GM23338 (cell line): Measurements from ENCODE around the gene EVC2. TPM values are rescaled to one million over a fixed set of nuclear protein-coding genes. Genes with fewer than 3 reads are reported as not detected.

ENCODE experiments used
- ATAC-seq: fragments of 200-7000 bp; cut with Tn5 transposase; 3 replicates; pipeline ENCODE4 v1.9.1; 2020
- DNase-seq: peaks from one replicate; pipeline ENCODE4 v3.0.0-alpha.2; 2015; ENCODE audit warnings: low spot score
- H2AFZ ChIP-seq: fragments of 200-600 bp; sonication (generic); 2 replicates; pipeline ENCODE4 v1.8.0; 2016; ENCODE audit warnings: antibody characterized with exemption, mild to moderate bottlenecking, moderate library complexity
- H3F3A ChIP-seq: fragments of 200-600 bp; sonication (generic); replicated peaks from 2 replicates; pipeline ENCODE4 v1.8.0; 2017; ENCODE audit warnings: antibody characterized with exemption, mixed run types, low read depth
- H3K27ac ChIP-seq: fragments of 200-600 bp; sonication (generic); 2 replicates; pipeline ENCODE4 v1.6.1; 2016; ENCODE audit warnings: low read depth
- H3K27me3 ChIP-seq: fragments of 200-600 bp; sonication (generic); 2 replicates; pipeline ENCODE4 v1.8.0; 2016; ENCODE audit warnings: mild to moderate bottlenecking, mixed run types, moderate library complexity; ENCODE audit not compliant: insufficient read depth
- H3K36me3 ChIP-seq: fragments of 200-600 bp; sonication (generic); 2 replicates; pipeline ENCODE4 v1.8.0; 2016; ENCODE audit warnings: mild to moderate bottlenecking; ENCODE audit not compliant: insufficient read depth
- H3K4me1 ChIP-seq: fragments of 200-600 bp; sonication (generic); 2 replicates; pipeline ENCODE4 v1.8.0; 2016; ENCODE audit warnings: mild to moderate bottlenecking, moderate library complexity; ENCODE audit not compliant: insufficient read depth
- H3K4me2 ChIP-seq: fragments of 200-600 bp; sonication (generic); 2 replicates; pipeline ENCODE4 v1.7.1; 2017; ENCODE audit warnings: mixed run types
- H3K4me3 ChIP-seq: fragments of 200-600 bp; sonication (generic); 2 replicates; pipeline ENCODE4 v1.6.1; 2016; ENCODE audit warnings: mixed run types
- H3K79me2 ChIP-seq: fragments of 200-600 bp; sonication (generic); replicated peaks from 2 replicates; pipeline ENCODE4 v1.8.0; 2017; ENCODE audit warnings: mild to moderate bottlenecking; ENCODE audit not compliant: insufficient read depth
- H3K9me2 ChIP-seq: fragments of 200-600 bp; sonication (generic); 2 replicates; pipeline ENCODE4 v1.8.0; 2017; ENCODE audit not compliant: insufficient read depth
- H4K20me1 ChIP-seq: fragments of 200-600 bp; sonication (generic); replicated peaks from 2 replicates; pipeline ENCODE4 v1.8.0; 2017; ENCODE audit warnings: mild to moderate bottlenecking; ENCODE audit not compliant: insufficient read depth
- H3K27ac Mint-ChIP-seq: 2 replicates; pipeline ENCODE4 v1.8.0; 2020; ENCODE audit warnings: inconsistent platforms, mild to moderate bottlenecking, moderate library complexity, mixed read lengths
- H3K27me3 Mint-ChIP-seq: 3 replicates; pipeline ENCODE4 v1.8.0; 2022; ENCODE audit warnings: low read depth, mild to moderate bottlenecking, moderate library complexity, mixed read lengths, inconsistent platforms; ENCODE audit not compliant: insufficient read depth, poor library complexity
- H3K36me3 Mint-ChIP-seq: 3 replicates; pipeline ENCODE4 v1.8.0; 2021; ENCODE audit warnings: low read depth, mild to moderate bottlenecking, inconsistent platforms, moderate library complexity, mixed read lengths
- H3K4me1 Mint-ChIP-seq: 3 replicates; pipeline ENCODE4 v1.8.0; 2020; ENCODE audit warnings: mild to moderate bottlenecking, inconsistent platforms, mixed read lengths
- H3K4me3 Mint-ChIP-seq: 3 replicates; pipeline ENCODE4 v1.8.0; 2021; ENCODE audit warnings: moderate library complexity, mild to moderate bottlenecking, inconsistent platforms, mixed read lengths
- H3K9me3 Mint-ChIP-seq: 3 replicates; pipeline ENCODE4 v1.8.0; 2020; ENCODE audit warnings: moderate library complexity, mild to moderate bottlenecking, inconsistent platforms, mixed read lengths
- CREB1 ChIP-seq: fragments of 250-450 bp; sonication (Bioruptor Pico); IDR thresholded peaks from 2 replicates; pipeline ENCODE4 v1.5.0; 2020; ENCODE audit warnings: low read depth, mild to moderate bottlenecking, moderate library complexity
- EZH2 ChIP-seq: fragments of 200-600 bp; sonication (generic); IDR thresholded peaks from one replicate; pipeline ENCODE4 v1.8.0; 2017; ENCODE audit warnings: antibody characterized with exemption, mild to moderate bottlenecking, low read depth; ENCODE audit not compliant: unreplicated experiment
- EZH2phosphoT487 ChIP-seq: fragments of 200-600 bp; sonication (generic); IDR thresholded peaks from one replicate; pipeline ENCODE4 v1.8.1; 2018; ENCODE audit warnings: antibody characterized with exemption; ENCODE audit not compliant: unreplicated experiment
- POLR2AphosphoS5 ChIP-seq: IDR thresholded peaks from 2 replicates; pipeline ENCODE4 v1.6.1; 2016; ENCODE audit warnings: antibody characterized with exemption, low read depth
- STAT1 ChIP-seq: IDR thresholded peaks from one replicate; pipeline ENCODE4 v1.6.1; 2016; ENCODE audit warnings: antibody characterized with exemption; ENCODE audit not compliant: unreplicated experiment
- ZNF114 ChIP-seq: fragments of 250-450 bp; sonication (Bioruptor Pico); IDR thresholded peaks from 2 replicates; pipeline ENCODE4 v1.5.0; 2020; ENCODE audit warnings: mild to moderate bottlenecking, moderate library complexity
- ZNF331 ChIP-seq: fragments of 250-450 bp; sonication (Bioruptor Pico); IDR thresholded peaks from 2 replicates; pipeline ENCODE4 v1.5.0; 2020; ENCODE audit warnings: low read depth, mild to moderate bottlenecking, moderate library complexity
- polyA plus RNA-seq: library from polyadenylated mRNA; unstranded; fragments of >200 nt; fragmentation: Nextera tagmentation; extraction: Ambion mirVana; gene quantifications from 2 replicates; pipeline ENCODE4 v1.2.1, GENCODE V29; 2016
- total RNA-seq: library from RNA; depleted of rRNA; stranded (reverse); fragments of >200 nt; shearing (Covaris generic); gene quantifications from 2 replicates; pipeline ENCODE4 v1.2.3, GENCODE V29; 2014
- TF ChIP-seq, protein P1 (sequence below), 2 experiments: fragments of 200-600 bp in 1 of 2; sonication (generic) in 1 of 2; conservative IDR thresholded peaks; 2 replicates each; pipeline versions ENCODE4 v1.5.1 to v1.6.1; 2016 to 2017; ENCODE audit warnings: antibody characterized with exemption in 2 of 2, low read depth in 2 of 2, mild to moderate bottlenecking in 2 of 2, moderate library complexity in 1 of 2
- TF ChIP-seq, protein P2 (sequence below): IDR thresholded peaks from one replicate; pipeline ENCODE4 v1.6.1; 2018; ENCODE audit warnings: antibody characterized with exemption; ENCODE audit not compliant: unreplicated experiment

EVC2 gene
- total and polyA plus RNA-seq, 2 experiments from 2014 or later = 3.4 to 11.5 TPM

DNA sequence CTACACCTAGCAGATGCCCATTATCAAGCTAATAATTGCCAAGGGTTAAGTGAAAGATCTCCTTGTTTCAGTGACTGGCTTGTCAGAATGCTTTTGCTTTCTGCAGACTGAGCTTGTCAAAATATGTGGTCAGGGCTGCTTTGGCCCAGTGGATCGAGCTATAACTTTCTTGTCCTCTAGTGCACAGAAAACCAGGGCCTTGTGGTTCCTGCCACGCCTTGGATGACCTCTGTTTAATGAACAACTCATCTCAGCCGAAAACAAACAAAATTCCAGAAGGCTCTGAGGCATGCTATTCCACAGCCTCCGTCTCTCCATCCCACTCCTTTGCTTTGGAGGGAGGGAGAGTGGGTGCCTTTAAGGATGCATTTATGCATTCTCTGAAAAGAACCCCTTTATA lies 14.0 kb upstream of the EVC2 start (continued):
- TF ChIP-seq, protein P1, sequence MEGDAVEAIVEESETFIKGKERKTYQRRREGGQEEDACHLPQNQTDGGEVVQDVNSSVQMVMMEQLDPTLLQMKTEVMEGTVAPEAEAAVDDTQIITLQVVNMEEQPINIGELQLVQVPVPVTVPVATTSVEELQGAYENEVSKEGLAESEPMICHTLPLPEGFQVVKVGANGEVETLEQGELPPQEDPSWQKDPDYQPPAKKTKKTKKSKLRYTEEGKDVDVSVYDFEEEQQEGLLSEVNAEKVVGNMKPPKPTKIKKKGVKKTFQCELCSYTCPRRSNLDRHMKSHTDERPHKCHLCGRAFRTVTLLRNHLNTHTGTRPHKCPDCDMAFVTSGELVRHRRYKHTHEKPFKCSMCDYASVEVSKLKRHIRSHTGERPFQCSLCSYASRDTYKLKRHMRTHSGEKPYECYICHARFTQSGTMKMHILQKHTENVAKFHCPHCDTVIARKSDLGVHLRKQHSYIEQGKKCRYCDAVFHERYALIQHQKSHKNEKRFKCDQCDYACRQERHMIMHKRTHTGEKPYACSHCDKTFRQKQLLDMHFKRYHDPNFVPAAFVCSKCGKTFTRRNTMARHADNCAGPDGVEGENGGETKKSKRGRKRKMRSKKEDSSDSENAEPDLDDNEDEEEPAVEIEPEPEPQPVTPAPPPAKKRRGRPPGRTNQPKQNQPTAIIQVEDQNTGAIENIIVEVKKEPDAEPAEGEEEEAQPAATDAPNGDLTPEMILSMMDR (conservative IDR thresholded peaks at IDR 0.05; ENCODE audit: low read depth in 2 of 2) = no peak

DNA sequence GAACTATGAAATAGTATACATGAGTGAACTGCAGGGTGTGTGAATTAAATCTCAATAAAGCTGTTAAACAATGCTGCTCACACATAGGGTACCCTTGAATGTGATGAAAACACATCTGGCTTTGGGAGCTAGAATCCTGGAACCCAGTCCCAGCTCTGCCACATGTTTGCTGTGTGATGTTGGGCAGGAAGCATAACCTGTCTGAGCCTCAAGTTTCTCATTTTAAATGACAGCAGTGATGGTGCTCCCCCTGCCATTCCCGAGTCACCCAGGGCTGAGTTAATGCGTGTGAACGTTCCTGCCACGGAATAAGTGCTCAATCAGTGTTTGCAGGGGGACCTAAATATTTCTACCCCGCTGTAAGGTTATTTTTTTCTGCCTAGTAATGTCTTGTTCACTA lies 13.6 kb upstream of the EVC2 start:
- ATAC-seq = no peak

DNA sequence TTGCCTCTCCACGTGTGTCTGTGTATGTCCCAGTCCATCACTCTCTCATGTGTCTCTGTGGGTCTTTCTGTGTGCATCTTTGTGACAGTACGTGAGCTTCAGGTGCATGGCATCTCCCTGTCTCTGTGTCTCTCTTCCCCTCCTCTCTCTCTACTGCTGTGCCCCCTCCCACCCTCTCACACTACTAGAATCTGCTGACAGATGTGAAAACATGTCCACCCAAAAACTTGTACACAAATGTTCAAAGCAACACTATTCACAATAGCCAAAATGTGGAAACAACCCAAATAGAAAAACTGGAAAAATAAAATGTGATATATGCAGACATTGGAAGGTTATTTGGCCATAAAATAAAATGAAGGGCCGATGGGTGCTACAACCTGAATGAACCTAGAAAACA lies 12.6 kb upstream of the EVC2 start:
- no peaks in the 10 kb centered on the region for H3K36me3 ChIP-seq
- H3K27me3 ChIP-seq = no peaks in the 10 kb centered on the region
- H3K79me2 ChIP-seq = 0 out of 2 replicates have a peak, but pooled peaks cover 3% of the 10 kb centered on the region
- H3K4me1 ChIP-seq = no peaks in the 10 kb centered on the region
- Mint-ChIP-seq H3K9me3 (no peaks in the 10 kb centered on the region; the same call in 2 of the 3 replicates), H3K4me1 (peaks cover 14% of the 10 kb centered on the region), H3K27me3 (no peaks in the 10 kb centered on the region), H3K4me3 (no peak overlapping the region), H3K27ac (no peak overlapping the region), H3K36me3 (peaks cover 16% of the 10 kb centered on the region)
- ATAC-seq (no peak), DNase-seq (no peak)
- no peak overlapping the region for H2AFZ ChIP-seq
- H3K4me2 ChIP-seq = no peak overlapping the region
- no peak overlapping the region for H3K4me3 ChIP-seq
- H3K27ac ChIP-seq = no peak overlapping the region
- no peaks in the 10 kb centered on the region for H3F3A ChIP-seq
- H4K20me1 ChIP-seq = no peaks in the 10 kb centered on the region; the same call in none of the 2 replicates
- H3K9me2 ChIP-seq = no peaks in the 10 kb centered on the region
- TF ChIP-seq ZNF114 (no peak), POLR2AphosphoS5 (no peak), EZH2phosphoT487 (no peak), EZH2 (no peak), CREB1 (no peak)
- TF ChIP-seq, protein P2, sequence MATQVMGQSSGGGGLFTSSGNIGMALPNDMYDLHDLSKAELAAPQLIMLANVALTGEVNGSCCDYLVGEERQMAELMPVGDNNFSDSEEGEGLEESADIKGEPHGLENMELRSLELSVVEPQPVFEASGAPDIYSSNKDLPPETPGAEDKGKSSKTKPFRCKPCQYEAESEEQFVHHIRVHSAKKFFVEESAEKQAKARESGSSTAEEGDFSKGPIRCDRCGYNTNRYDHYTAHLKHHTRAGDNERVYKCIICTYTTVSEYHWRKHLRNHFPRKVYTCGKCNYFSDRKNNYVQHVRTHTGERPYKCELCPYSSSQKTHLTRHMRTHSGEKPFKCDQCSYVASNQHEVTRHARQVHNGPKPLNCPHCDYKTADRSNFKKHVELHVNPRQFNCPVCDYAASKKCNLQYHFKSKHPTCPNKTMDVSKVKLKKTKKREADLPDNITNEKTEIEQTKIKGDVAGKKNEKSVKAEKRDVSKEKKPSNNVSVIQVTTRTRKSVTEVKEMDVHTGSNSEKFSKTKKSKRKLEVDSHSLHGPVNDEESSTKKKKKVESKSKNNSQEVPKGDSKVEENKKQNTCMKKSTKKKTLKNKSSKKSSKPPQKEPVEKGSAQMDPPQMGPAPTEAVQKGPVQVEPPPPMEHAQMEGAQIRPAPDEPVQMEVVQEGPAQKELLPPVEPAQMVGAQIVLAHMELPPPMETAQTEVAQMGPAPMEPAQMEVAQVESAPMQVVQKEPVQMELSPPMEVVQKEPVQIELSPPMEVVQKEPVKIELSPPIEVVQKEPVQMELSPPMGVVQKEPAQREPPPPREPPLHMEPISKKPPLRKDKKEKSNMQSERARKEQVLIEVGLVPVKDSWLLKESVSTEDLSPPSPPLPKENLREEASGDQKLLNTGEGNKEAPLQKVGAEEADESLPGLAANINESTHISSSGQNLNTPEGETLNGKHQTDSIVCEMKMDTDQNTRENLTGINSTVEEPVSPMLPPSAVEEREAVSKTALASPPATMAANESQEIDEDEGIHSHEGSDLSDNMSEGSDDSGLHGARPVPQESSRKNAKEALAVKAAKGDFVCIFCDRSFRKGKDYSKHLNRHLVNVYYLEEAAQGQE = no peak

More for the DNA sequence above, 13.6 kb upstream of the EVC2 start:
- no peaks in the 10 kb centered on the region for H3K27me3 Mint-ChIP-seq
- Histone ChIP-seq H3K4me3 (no peak overlapping the region), H3K36me3 (no peaks in the 10 kb centered on the region), H3K27me3 (no peaks in the 10 kb centered on the region), H4K20me1 (no peaks in the 10 kb centered on the region; the same call in none of the 2 replicates), H3K79me2 (0 out of 2 replicates have a peak, but pooled peaks cover 6% of the 10 kb centered on the region), H3K4me2 (no peak overlapping the region), H3K4me1 (no peaks in the 10 kb centered on the region), H3F3A (no peaks in the 10 kb centered on the region), H3K27ac (no peak overlapping the region), H2AFZ (no peak overlapping the region), H3K9me2 (no peaks in the 10 kb centered on the region)
- peaks cover 20% of the 10 kb centered on the region for H3K36me3 Mint-ChIP-seq
- H3K9me3 Mint-ChIP-seq = no peaks in the 10 kb centered on the region
- TF ChIP-seq EZH2 (no peak), ZNF331 (CRISPR knock-in tag) (no peak), CREB1 (no peak), STAT1 (no peak), ZNF114 (no peak)
- DNase-seq = no peak
- peaks cover 14% of the 10 kb centered on the region for H3K4me1 Mint-ChIP-seq
- no peak overlapping the region for H3K4me3 Mint-ChIP-seq
- H3K27ac Mint-ChIP-seq = no peak overlapping the region
